ENCODE results near the gene LPIN1. TPM values are rescaled to one million over a fixed set of nuclear protein-coding genes. Genes with fewer than 3 reads are reported as not detected.

LPIN1 gene
- total RNA-seq, 1 experiment from 2014 or later, result 4.4 TPM

GRCh38 chr2:11762799-11763461 lies 16.5 kb downstream of the LPIN1 start:
- Histone ChIP-seq H3K23ac (ENCODE audit: insufficient read length, low read depth, low read length) (no peak overlapping the region), H3K27ac (ENCODE audit: insufficient read length, low read depth, low read length) (no peak overlapping the region), H4K91ac (ENCODE audit: insufficient read length, low read depth, low read length) (no peak overlapping the region), H3K18ac (ENCODE audit: insufficient read length, low read depth, low read length) (no peak overlapping the region), H3K9me3 (ENCODE audit: control insufficient read depth, low read depth, low read length) (no peaks in the 10 kb centered on the region), H3K79me2 (ENCODE audit: insufficient read depth, low read length) (no peaks in the 10 kb centered on the region), H3K56ac (ENCODE audit: insufficient read length, low read depth, low read length) (no peak overlapping the region), H2BK120ac (ENCODE audit: low read depth, low read length, poor library complexity, severe bottlenecking) (no peak overlapping the region), H2BK15ac (ENCODE audit: low read depth, low read length) (no peak overlapping the region), H2AFZ (ENCODE audit: low read length) (no peak overlapping the region), H3K23me2 (ENCODE audit: insufficient read length, low read depth, low read length, poor library complexity, severe bottlenecking) (no peaks in the 10 kb centered on the region), H3K27me3 (ENCODE audit: insufficient read depth, low read length) (no peaks in the 10 kb centered on the region), H4K20me1 (ENCODE audit: control insufficient read depth, insufficient read depth, insufficient read length) (no peaks in the 10 kb centered on the region), H3T11ph (ENCODE audit: low read length) (no peak overlapping the region), H3K4me2 (ENCODE audit: insufficient read depth, insufficient read length, low read length) (no peak overlapping the region), H2BK20ac (ENCODE audit: low read depth, low read length, poor library complexity, severe bottlenecking) (no peak overlapping the region), H4K8ac (replicated peaks; ENCODE audit: insufficient read length, low read depth, low read length) (no peak overlapping the region), H3K9ac (ENCODE audit: extremely low read depth, insufficient read length, low read length) (no peak overlapping the region), H2BK5ac (ENCODE audit: insufficient read length, low read length) (no peak overlapping the region), H3K4me1 (ENCODE audit: insufficient read depth, low read length) (no peaks in the 10 kb centered on the region), H3K4ac (ENCODE audit: low read depth, low read length) (no peak overlapping the region), H4K5ac (ENCODE audit: insufficient read length, low read depth, low read length) (no peak overlapping the region), H3K79me1 (ENCODE audit: insufficient read depth, low read depth, low read length, poor library complexity, severe bottlenecking) (no peaks in the 10 kb centered on the region), H2AK5ac (ENCODE audit: insufficient read length, low read length) (no peak overlapping the region), H2BK12ac (ENCODE audit: insufficient read length, low read depth, low read length) (no peak overlapping the region), H3K14ac (ENCODE audit: insufficient read depth, low read length) (no peak overlapping the region)
- Mint-ChIP-seq H3K4me1 (peaks cover 6 to 22% of the 10 kb centered on the region in 2 experiments; a peak in 3 of 4 replicates), H3K9me3 (peaks cover 17 to 21% of the 10 kb centered on the region in 2 experiments), H3K27me3 (ENCODE audit: low read depth) (no peaks in the 10 kb centered on the region; the same call in 1 of the 2 replicates), H3K36me3 (ENCODE audit: insufficient read depth in 1 of 3, low read depth in 3 of 3) (peaks cover 37 to 54% (median 50%) of the 10 kb centered on the region in 3 experiments), H3K4me3 (no peak overlapping the region), H3K27ac (no peak overlapping the region; a peak in 1 of 7 replicates)
- DNase-seq, result no peak
- WGBS (ENCODE audit: extremely low coverage, insufficient read length, low lambda C conversion rate), result no CpG with 5 or more reads among the region's 20 CpGs
- TF ChIP-seq CTCF (conservative IDR thresholded peaks at IDR 0.05), result no peak

All from H9 (cell line).